CD14-positive monocyte (primary cell): Measurements from ENCODE around the gene ITGB1. TPM values are rescaled to one million over a fixed set of nuclear protein-coding genes. Genes with fewer than 3 reads are reported as not detected.

ENCODE experiments used
- DNase-seq, 3 donors: peaks; one replicate each; pipeline ENCODE4 v3.0.0-alpha.2; 2011 to 2022
- H2AFZ ChIP-seq: 2 replicates; pipeline ENCODE4 v1.6.0; 2012; ENCODE audit warnings: mild to moderate bottlenecking, low read depth, low read length, inconsistent platforms; ENCODE audit not compliant: insufficient read depth, poor library complexity, severe bottlenecking
- H3K27ac ChIP-seq, 2 donors: 1 replicate in 1 of 2; 2 replicates in 1 of 2; pipeline ENCODE4 v1.5.1; 2012 to 2013; ENCODE audit warnings: low read length in 2 of 2, control low read depth in 1 of 2, inconsistent platforms in 1 of 2, low read depth in 1 of 2, mild to moderate bottlenecking in 1 of 2
- H3K27me3 ChIP-seq, 2 donors: one replicate each; pipeline versions ENCODE4 v1.6.0 to v1.6.1; 2011 to 2013; ENCODE audit warnings: low read length in 2 of 2; ENCODE audit not compliant: control insufficient read depth in 2 of 2, insufficient read depth in 2 of 2
- H3K36me3 ChIP-seq, 2 donors: replicated peaks in 1 of 2; 1 replicate in 1 of 2; 2 replicates in 1 of 2; pipeline versions ENCODE4 v1.5.1 to v1.6.1; 2012 to 2013; ENCODE audit warnings: low read length in 2 of 2, control low read depth in 1 of 2, inconsistent platforms in 1 of 2, mild to moderate bottlenecking in 1 of 2; ENCODE audit not compliant: insufficient read depth in 2 of 2, control insufficient read depth in 1 of 2
- H3K4me1 ChIP-seq, 2 donors: 1 replicate in 1 of 2; 2 replicates in 1 of 2; pipeline versions ENCODE4 v1.5.1 to v1.6.1; 2012 to 2013; ENCODE audit warnings: low read length in 2 of 2, control low read depth in 1 of 2, inconsistent platforms in 1 of 2, mild to moderate bottlenecking in 1 of 2, moderate library complexity in 1 of 2; ENCODE audit not compliant: insufficient read depth in 2 of 2, control insufficient read depth in 1 of 2
- H3K4me2 ChIP-seq: replicated peaks from 2 replicates; pipeline ENCODE3; 2012; ENCODE audit warnings: low read length, moderate library complexity, mild to moderate bottlenecking; ENCODE audit not compliant: poor library complexity, severe bottlenecking; ENCODE audit errors: extremely low read depth
- H3K4me3 ChIP-seq, 3 experiments: fragments of 200-600 bp in 1 of 3; sonication (generic) in 1 of 3; replicated peaks in 1 of 3; 1 replicate in 2 of 3; 2 replicates in 1 of 3; pipeline ENCODE4 v1.5.1; 2011 to 2013; ENCODE audit warnings: low read length in 3 of 3, mild to moderate bottlenecking in 3 of 3, control low read depth in 2 of 3, low read depth in 2 of 3, inconsistent platforms in 1 of 3, moderate library complexity in 1 of 3
- H3K79me2 ChIP-seq: 2 replicates; pipeline ENCODE4 v1.6.0; 2012; ENCODE audit warnings: mild to moderate bottlenecking, control low read depth, inconsistent platforms, low read length, moderate library complexity; ENCODE audit not compliant: insufficient read depth
- H3K9ac ChIP-seq: 2 replicates; pipeline ENCODE4 v1.6.0; 2017; ENCODE audit warnings: low read length, mild to moderate bottlenecking; ENCODE audit not compliant: insufficient read depth, poor library complexity, severe bottlenecking
- H3K9me3 ChIP-seq, 2 donors: replicated peaks in 1 of 2; 1 replicate in 1 of 2; 2 replicates in 1 of 2; pipeline versions ENCODE4 v1.5.1 to v1.6.1; 2012 to 2013; ENCODE audit warnings: low read length in 2 of 2, control low read depth in 1 of 2; ENCODE audit not compliant: control insufficient read depth in 1 of 2, insufficient read depth in 1 of 2
- H4K20me1 ChIP-seq: 2 replicates; pipeline ENCODE4 v1.6.0; 2012; ENCODE audit warnings: mild to moderate bottlenecking, low read length, control low read depth, moderate library complexity; ENCODE audit not compliant: insufficient read depth
- H3K27ac Mint-ChIP-seq, 7 donors: one replicate each; pipeline ENCODE4 v1.8.0; 2020; ENCODE audit warnings: mild to moderate bottlenecking in 7 of 7, mixed read lengths in 7 of 7, moderate library complexity in 6 of 7, inconsistent platforms in 2 of 7
- H3K27me3 Mint-ChIP-seq, 3 donors: one replicate each; pipeline ENCODE4 v1.8.0; 2021 to 2022; ENCODE audit warnings: low read depth in 3 of 3, mild to moderate bottlenecking in 3 of 3, mixed read lengths in 3 of 3, moderate library complexity in 3 of 3, inconsistent platforms in 1 of 3
- H3K36me3 Mint-ChIP-seq, 2 donors: one replicate each; pipeline ENCODE4 v1.8.0; 2020; ENCODE audit warnings: mixed read lengths in 2 of 2, inconsistent platforms in 1 of 2, mild to moderate bottlenecking in 1 of 2
- H3K4me1 Mint-ChIP-seq: one replicate; pipeline ENCODE4 v1.8.0; 2020; ENCODE audit warnings: mild to moderate bottlenecking, mixed read lengths
- H3K4me3 Mint-ChIP-seq, 2 donors: one replicate each; pipeline ENCODE4 v1.8.0; 2020; ENCODE audit warnings: mild to moderate bottlenecking in 2 of 2, mixed read lengths in 2 of 2, moderate library complexity in 1 of 2
- H3K9me3 Mint-ChIP-seq, 7 donors: one replicate each; pipeline ENCODE4 v1.8.0; 2020 to 2022; ENCODE audit warnings: mixed read lengths in 7 of 7, mild to moderate bottlenecking in 6 of 7, moderate library complexity in 6 of 7, inconsistent platforms in 2 of 7
- CTCF ChIP-seq: fragments of 200-600 bp; IDR thresholded peaks from one replicate; pipeline ENCODE4 v1.8.0; 2022; ENCODE audit warnings: antibody characterized with exemption, mild to moderate bottlenecking
- WGBS: methylation state at CpG from one replicate; pipeline ENCODE4 v1.1.5; 2013; ENCODE audit warnings: missing lambda C conversion rate; ENCODE audit not compliant: insufficient coverage; 5-methylcytosine and 5-hydroxymethylcytosine counted together
- intact Hi-C, 2 donors: fragments of 100-400 bp; cut with micrococcal nuclease; formaldehyde crosslinking; loops; one replicate each; pipeline versions ENCODE4 v1.15.0 to v1.15.1; 2023
- polyA plus RNA-seq, 3 donors: library from polyadenylated mRNA; depleted of rRNA in 1 of 3; unstranded in 2 of 3; stranded (reverse) in 1 of 3; fragments of 300-500 nt in 2 of 3; fragments of >200 nt in 1 of 3; fragmentation: Illumina TruSeq in 2 of 3; gene quantifications; 1 replicate in 2 of 3; 2 replicates in 1 of 3; pipeline ENCODE4 v1.2.3, GENCODE V29; 2012 to 2021

ITGB1 gene
- polyA plus RNA-seq, 3 donors, result 58.2 to 157 (median 127) TPM

- no peak overlapping the region for H3K4me3 ChIP-seq
- no peaks in the 10 kb centered on the region for H3K36me3 ChIP-seq
- H3K27me3 ChIP-seq, result no peaks in the 10 kb centered on the region
- Mint-ChIP-seq H3K4me1 (no peaks in the 10 kb centered on the region), H3K4me3 (no peak overlapping the region), H3K27me3 (no peaks in the 10 kb centered on the region), H3K9me3 (peaks cover 0 to 9% (median 7%) of the 10 kb centered on the region in 7 donors), H3K27ac (no peak overlapping the region), H3K36me3 (no peaks in the 10 kb centered on the region)
- no peaks in the 10 kb centered on the region for H3K79me2 ChIP-seq
- no peak overlapping the region for H3K9ac ChIP-seq
- no peaks in the 10 kb centered on the region for H3K9me3 ChIP-seq
- no peak overlapping the region for H3K27ac ChIP-seq
- no peaks in the 10 kb centered on the region for H4K20me1 ChIP-seq
- no CpG with 5 or more reads among the region's 1 CpG for WGBS
- intact Hi-C loops, result no loop called here
- no peaks in the 10 kb centered on the region for H3K4me1 ChIP-seq
- no peak for DNase-seq
- H2AFZ ChIP-seq, result no peak overlapping the region
- no peak overlapping the region for H3K4me2 ChIP-seq
- no peak for TF ChIP-seq CTCF
Measured at GRCh38 chr10:32865170-32865569, 92.9 kb downstream of the ITGB1 start.

- H3K4me1 Mint-ChIP-seq, result no peaks in the 10 kb centered on the region
- peaks cover 0 to 14% (median 6%) of the 10 kb centered on the region in 7 donors for H3K9me3 Mint-ChIP-seq
- Histone ChIP-seq H3K79me2 (no peaks in the 10 kb centered on the region), H2AFZ (no peak overlapping the region), H3K9ac (no peak overlapping the region), H4K20me1 (no peaks in the 10 kb centered on the region), H3K9me3 (no peaks in the 10 kb centered on the region), H3K4me3 (no peak overlapping the region), H3K27me3 (no peaks in the 10 kb centered on the region), H3K4me1 (no peaks in the 10 kb centered on the region), H3K27ac (no peak overlapping the region), H3K36me3 (no peaks in the 10 kb centered on the region), H3K4me2 (no peak overlapping the region)
- no CpG with 5 or more reads among the region's 2 CpGs for WGBS
- H3K27me3 Mint-ChIP-seq, result no peaks in the 10 kb centered on the region
- DNase-seq, result no peak
- H3K27ac Mint-ChIP-seq, result no peak overlapping the region
- intact Hi-C loops, result no loop called here
- no peak for TF ChIP-seq CTCF
- H3K4me3 Mint-ChIP-seq, result no peak overlapping the region
- no peaks in the 10 kb centered on the region for H3K36me3 Mint-ChIP-seq
Measured at GRCh38 chr10:32854435-32854834, 103.6 kb downstream of the ITGB1 start.
